Esophagus squamous epithelium (tissue), 5 donors: ENCODE measurements around the gene GAGE12E. TPM values are rescaled to one million over a fixed set of nuclear protein-coding genes. Genes with fewer than 3 reads are reported as not detected.
"Not testable (repeated sequence)": the region's sequence is repeated elsewhere in the genome, so short reads cannot be mapped to it uniquely, and the experiment has no call there.

Experiments
- DNase-seq: peaks from one replicate; lab custom pipeline; 2025; lab: John Stamatoyannopoulos, UW
- H3K27ac ChIP-seq, 4 donors: fragments of 200-600 bp; sonication (generic); one replicate each; pipeline ENCODE4 v1.5.1; 2016 to 2019; ENCODE audit warnings: mild to moderate bottlenecking in 1 of 4
- H3K27me3 ChIP-seq, 4 donors: fragments of 200-600 bp; sonication (generic); 1 replicate in 3 of 4; 2 replicates in 1 of 4; pipeline versions ENCODE4 v1.5.1 to v1.6.0; 2017 to 2021; ENCODE audit warnings: antibody characterized with exemption in 1 of 4
- H3K36me3 ChIP-seq, 3 donors: fragments of 200-600 bp; sonication (generic); one replicate each; pipeline ENCODE4 v1.5.1; 2016 to 2019
- H3K4me1 ChIP-seq, 3 donors: fragments of 200-600 bp; sonication (generic); one replicate each; pipeline ENCODE4 v1.5.1; 2017 to 2019
- H3K4me3 ChIP-seq, 4 donors: fragments of 200-600 bp; sonication (generic); 1 replicate in 3 of 4; 2 replicates in 1 of 4; pipeline ENCODE4 v1.5.1; 2016 to 2019; ENCODE audit warnings: mild to moderate bottlenecking in 2 of 4, moderate library complexity in 1 of 4
- H3K9me3 ChIP-seq, 3 donors: fragments of 200-600 bp; sonication (generic); one replicate each; pipeline ENCODE4 v1.5.1; 2016 to 2019
- WGBS, 2 donors: methylation state at CpG; one replicate each; pipeline ENCODE4 v1.1.5; 2018; 5-methylcytosine and 5-hydroxymethylcytosine counted together
- intact Hi-C: fragments of 100-400 bp; cut with DNase I; formaldehyde crosslinking; loops from one replicate; pipeline ENCODE4 v1.15.0; 2022
- total RNA-seq, 4 donors: library from RNA; depleted of rRNA; stranded (reverse); fragments of >200 nt; gene quantifications; one replicate each; pipeline ENCODE4 v1.1.0, GENCODE V29; 2016
- donor health status: DM: yes; HTN: yes; CAD: no.

Gene GAGE12E, protein sequence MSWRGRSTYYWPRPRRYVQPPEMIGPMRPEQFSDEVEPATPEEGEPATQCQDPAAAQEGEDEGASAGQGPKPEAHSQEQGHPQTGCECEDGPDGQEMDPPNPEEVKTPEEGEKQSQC
- not detected for total RNA-seq

DNA sequence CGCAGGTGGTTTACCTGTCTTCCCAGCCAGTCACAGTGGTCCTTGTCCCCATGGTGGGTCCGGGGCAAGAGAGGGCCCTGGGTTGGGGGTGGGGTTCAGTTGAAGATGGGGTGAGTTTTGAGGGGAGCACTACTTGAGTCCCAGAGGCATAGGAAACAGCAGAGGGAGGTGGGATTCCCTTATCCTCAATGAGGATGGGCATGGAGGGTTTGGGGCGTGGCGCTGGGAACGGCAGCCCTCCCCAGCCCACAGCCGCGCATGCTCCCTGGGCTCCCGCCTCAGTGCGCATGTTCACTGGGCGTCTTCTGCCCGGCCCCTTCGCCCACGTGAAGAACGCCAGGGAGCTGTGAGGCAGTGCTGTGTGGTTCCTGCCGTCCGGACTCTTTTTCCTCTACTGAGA lies at the start of gene GAGE12E:
GAGE12E (plus strand) TSS at position 301 of the 400 bp plus-strand sequence. CDS start 1,155 bp downstream, outside the sequence.
- H3K27me3 ChIP-seq, H3K9me3 ChIP-seq, H3K36me3 ChIP-seq, H3K4me1 ChIP-seq, intact Hi-C loops, DNase-seq, H3K4me3 ChIP-seq, H3K27ac ChIP-seq: not testable (repeated sequence)
- no CpG with 5 or more reads among the region's 16 CpGs for WGBS, 2 donors

DNA sequence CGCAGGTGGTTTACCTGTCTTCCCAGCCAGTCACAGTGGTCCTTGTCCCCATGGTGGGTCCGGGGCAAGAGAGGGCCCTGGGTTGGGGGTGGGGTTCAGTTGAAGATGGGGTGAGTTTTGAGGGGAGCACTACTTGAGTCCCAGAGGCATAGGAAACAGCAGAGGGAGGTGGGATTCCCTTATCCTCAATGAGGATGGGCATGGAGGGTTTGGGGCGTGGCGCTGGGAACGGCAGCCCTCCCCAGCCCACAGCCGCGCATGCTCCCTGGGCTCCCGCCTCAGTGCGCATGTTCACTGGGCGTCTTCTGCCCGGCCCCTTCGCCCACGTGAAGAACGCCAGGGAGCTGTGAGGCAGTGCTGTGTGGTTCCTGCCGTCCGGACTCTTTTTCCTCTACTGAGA lies 19.2 kb upstream of the GAGE12E start, which contains the start of gene GAGE12C:
GAGE12C (plus strand) TSS at position 301 of the 400 bp plus-strand sequence. CDS start 1,155 bp downstream, outside the sequence.
- DNase-seq, H3K27ac ChIP-seq, H3K9me3 ChIP-seq, H3K4me3 ChIP-seq, H3K27me3 ChIP-seq, H3K4me1 ChIP-seq, intact Hi-C loops, H3K36me3 ChIP-seq: not testable (repeated sequence)
- WGBS, 2 donors, result no CpG with 5 or more reads among the region's 16 CpGs

DNA sequence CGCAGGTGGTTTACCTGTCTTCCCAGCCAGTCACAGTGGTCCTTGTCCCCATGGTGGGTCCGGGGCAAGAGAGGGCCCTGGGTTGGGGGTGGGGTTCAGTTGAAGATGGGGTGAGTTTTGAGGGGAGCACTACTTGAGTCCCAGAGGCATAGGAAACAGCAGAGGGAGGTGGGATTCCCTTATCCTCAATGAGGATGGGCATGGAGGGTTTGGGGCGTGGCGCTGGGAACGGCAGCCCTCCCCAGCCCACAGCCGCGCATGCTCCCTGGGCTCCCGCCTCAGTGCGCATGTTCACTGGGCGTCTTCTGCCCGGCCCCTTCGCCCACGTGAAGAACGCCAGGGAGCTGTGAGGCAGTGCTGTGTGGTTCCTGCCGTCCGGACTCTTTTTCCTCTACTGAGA lies 9.7 kb upstream of the GAGE12E start, which contains the start of gene GAGE12D:
GAGE12D (plus strand) TSS at position 301 of the 400 bp plus-strand sequence. CDS start 1,155 bp downstream, outside the sequence.
- H3K27me3 ChIP-seq, H3K9me3 ChIP-seq, DNase-seq, H3K36me3 ChIP-seq, H3K4me1 ChIP-seq, H3K4me3 ChIP-seq, H3K27ac ChIP-seq, intact Hi-C loops: not testable (repeated sequence)
- WGBS, 2 donors, result no CpG with 5 or more reads among the region's 16 CpGs

DNA sequence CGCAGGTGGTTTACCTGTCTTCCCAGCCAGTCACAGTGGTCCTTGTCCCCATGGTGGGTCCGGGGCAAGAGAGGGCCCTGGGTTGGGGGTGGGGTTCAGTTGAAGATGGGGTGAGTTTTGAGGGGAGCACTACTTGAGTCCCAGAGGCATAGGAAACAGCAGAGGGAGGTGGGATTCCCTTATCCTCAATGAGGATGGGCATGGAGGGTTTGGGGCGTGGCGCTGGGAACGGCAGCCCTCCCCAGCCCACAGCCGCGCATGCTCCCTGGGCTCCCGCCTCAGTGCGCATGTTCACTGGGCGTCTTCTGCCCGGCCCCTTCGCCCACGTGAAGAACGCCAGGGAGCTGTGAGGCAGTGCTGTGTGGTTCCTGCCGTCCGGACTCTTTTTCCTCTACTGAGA lies 9.5 kb downstream of the GAGE12E start, which contains the start of gene GAGE12F:
GAGE12F (plus strand) TSS at position 301 of the 400 bp plus-strand sequence. CDS start 1,155 bp downstream, outside the sequence.
- H3K36me3 ChIP-seq, H3K4me3 ChIP-seq, intact Hi-C loops, H3K4me1 ChIP-seq, DNase-seq, H3K9me3 ChIP-seq, H3K27me3 ChIP-seq, H3K27ac ChIP-seq: not testable (repeated sequence)
- no CpG with 5 or more reads among the region's 16 CpGs for WGBS, 2 donors

DNA sequence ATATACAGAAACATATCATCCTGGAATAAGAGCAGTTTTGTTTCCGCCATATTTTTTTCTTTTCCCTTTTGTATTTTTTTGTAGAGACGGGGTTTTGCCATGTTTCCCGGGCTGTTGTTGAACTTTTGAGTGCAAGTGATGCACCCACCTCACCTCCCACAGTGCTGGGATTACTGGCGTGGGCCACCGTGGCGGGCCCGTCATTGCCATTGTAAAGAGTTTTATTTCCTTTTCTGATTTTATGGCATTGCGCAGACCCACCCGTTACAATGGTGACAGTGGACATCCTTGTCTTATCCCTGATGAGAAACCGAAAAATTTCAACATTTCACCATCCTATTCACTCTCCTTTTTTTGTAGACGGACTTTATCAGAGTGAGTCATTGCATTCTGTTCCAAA lies 17.6 kb downstream of the GAGE12E start:
- H3K4me3 ChIP-seq, H3K27ac ChIP-seq, H3K36me3 ChIP-seq, intact Hi-C loops, H3K9me3 ChIP-seq, DNase-seq, H3K4me1 ChIP-seq, H3K27me3 ChIP-seq: not testable (repeated sequence)
- no CpG with 5 or more reads among the region's 11 CpGs for WGBS, 2 donors

DNA sequence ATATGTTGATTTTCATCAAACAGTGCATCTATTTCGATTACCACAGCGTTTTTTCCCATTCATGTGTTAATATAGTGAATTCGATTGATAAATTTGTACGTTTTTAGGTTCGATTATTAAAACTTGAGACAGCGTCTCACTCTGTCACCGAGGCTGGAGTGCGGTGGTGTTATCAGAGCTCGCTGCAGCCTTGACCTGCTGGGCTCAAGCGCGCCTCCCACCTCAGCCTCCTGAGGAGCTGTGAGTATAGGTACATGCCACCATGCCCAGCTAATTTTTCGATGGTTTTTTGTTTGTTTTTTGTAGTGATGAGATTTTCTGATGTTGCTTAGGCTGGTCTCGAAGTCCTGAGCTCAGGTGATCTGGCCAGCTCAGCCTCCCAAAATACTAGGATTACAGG lies 18.1 kb downstream of the GAGE12E start:
- H3K27ac ChIP-seq, H3K36me3 ChIP-seq, H3K4me3 ChIP-seq, H3K27me3 ChIP-seq, H3K4me1 ChIP-seq, DNase-seq, intact Hi-C loops, H3K9me3 ChIP-seq: not testable (repeated sequence)
- WGBS, 2 donors, result 91% methylated on average over 8 of the region's 13 CpGs; no CpG with 5 or more reads in 1 of the 2 donors

DNA sequence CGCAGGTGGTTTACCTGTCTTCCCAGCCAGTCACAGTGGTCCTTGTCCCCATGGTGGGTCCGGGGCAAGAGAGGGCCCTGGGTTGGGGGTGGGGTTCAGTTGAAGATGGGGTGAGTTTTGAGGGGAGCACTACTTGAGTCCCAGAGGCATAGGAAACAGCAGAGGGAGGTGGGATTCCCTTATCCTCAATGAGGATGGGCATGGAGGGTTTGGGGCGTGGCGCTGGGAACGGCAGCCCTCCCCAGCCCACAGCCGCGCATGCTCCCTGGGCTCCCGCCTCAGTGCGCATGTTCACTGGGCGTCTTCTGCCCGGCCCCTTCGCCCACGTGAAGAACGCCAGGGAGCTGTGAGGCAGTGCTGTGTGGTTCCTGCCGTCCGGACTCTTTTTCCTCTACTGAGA lies 19.0 kb downstream of the GAGE12E start, which contains the start of gene GAGE12G:
GAGE12G (plus strand) TSS at position 301 of the 400 bp plus-strand sequence. CDS start 1,155 bp downstream, outside the sequence.
- H3K4me1 ChIP-seq, result not testable (repeated sequence)
- WGBS, 2 donors, result no CpG with 5 or more reads among the region's 16 CpGs

DNA sequence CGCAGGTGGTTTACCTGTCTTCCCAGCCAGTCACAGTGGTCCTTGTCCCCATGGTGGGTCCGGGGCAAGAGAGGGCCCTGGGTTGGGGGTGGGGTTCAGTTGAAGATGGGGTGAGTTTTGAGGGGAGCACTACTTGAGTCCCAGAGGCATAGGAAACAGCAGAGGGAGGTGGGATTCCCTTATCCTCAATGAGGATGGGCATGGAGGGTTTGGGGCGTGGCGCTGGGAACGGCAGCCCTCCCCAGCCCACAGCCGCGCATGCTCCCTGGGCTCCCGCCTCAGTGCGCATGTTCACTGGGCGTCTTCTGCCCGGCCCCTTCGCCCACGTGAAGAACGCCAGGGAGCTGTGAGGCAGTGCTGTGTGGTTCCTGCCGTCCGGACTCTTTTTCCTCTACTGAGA lies 28.6 kb downstream of the GAGE12E start, which contains the start of gene GAGE12H:
GAGE12H (plus strand) TSS at position 301 of the 400 bp plus-strand sequence. CDS start 1,155 bp downstream, outside the sequence.
- DNase-seq, H3K27ac ChIP-seq, H3K4me1 ChIP-seq, H3K27me3 ChIP-seq, H3K4me3 ChIP-seq, H3K9me3 ChIP-seq, H3K36me3 ChIP-seq, intact Hi-C loops: not testable (repeated sequence)
- WGBS, 2 donors, result no CpG with 5 or more reads among the region's 16 CpGs

More for the DNA sequence above, 19.0 kb downstream of the GAGE12E start, which contains the start of gene GAGE12G:
- H3K9me3 ChIP-seq, H3K36me3 ChIP-seq, DNase-seq, H3K4me3 ChIP-seq, H3K27ac ChIP-seq, intact Hi-C loops, H3K27me3 ChIP-seq: not testable (repeated sequence)

DNA sequence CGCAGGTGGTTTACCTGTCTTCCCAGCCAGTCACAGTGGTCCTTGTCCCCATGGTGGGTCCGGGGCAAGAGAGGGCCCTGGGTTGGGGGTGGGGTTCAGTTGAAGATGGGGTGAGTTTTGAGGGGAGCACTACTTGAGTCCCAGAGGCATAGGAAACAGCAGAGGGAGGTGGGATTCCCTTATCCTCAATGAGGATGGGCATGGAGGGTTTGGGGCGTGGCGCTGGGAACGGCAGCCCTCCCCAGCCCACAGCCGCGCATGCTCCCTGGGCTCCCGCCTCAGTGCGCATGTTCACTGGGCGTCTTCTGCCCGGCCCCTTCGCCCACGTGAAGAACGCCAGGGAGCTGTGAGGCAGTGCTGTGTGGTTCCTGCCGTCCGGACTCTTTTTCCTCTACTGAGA lies 38.1 kb downstream of the GAGE12E start, which contains the start of gene GAGE2A:
GAGE2A (plus strand) TSS at position 301 of the 400 bp plus-strand sequence. CDS start 1,155 bp downstream, outside the sequence.
- H3K9me3 ChIP-seq, H3K27me3 ChIP-seq, intact Hi-C loops, H3K36me3 ChIP-seq, DNase-seq, H3K27ac ChIP-seq, H3K4me1 ChIP-seq, H3K4me3 ChIP-seq: not testable (repeated sequence)
- no CpG with 5 or more reads among the region's 16 CpGs for WGBS, 2 donors

DNA sequence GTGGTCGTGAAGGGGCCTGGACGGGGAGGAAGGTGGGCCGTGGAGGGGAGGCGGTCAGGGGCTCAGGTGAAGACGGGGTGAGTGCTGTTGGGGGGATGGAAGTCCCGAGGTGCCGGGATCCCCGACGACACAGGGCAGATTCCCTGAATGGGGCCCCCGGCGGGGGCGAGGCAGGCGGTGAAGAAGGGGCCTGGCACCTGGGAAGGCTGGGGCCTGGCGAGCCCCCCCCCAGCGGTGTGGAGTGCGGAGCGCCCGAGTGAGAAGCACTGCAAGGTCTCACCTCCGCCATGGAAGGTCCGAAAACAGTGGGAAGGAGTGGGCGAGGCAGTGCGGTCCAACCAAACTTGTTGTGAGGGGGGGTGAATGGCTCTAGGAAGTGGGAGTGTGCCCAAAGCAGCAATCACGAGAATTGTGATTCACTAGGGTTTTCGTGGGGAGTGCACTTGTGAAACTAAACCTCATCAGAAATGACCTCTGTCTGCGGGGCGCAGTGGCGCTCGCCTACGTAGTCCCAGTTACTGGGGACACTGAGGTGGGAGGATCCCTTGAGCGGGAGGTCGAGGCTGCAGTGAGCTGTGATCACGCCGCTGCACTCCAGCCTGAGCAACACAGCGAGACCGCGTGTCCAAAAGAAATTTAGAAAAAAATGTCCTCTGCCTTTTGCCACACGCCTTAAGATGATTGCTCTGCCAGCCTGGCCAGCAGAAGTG lies 38.8 kb downstream of the GAGE12E start:
- H3K27me3 ChIP-seq, intact Hi-C loops: not testable (repeated sequence)
- 91 to 92% methylated on average over 13 to 25 of the region's 37 CpGs for WGBS, 2 donors

DNA sequence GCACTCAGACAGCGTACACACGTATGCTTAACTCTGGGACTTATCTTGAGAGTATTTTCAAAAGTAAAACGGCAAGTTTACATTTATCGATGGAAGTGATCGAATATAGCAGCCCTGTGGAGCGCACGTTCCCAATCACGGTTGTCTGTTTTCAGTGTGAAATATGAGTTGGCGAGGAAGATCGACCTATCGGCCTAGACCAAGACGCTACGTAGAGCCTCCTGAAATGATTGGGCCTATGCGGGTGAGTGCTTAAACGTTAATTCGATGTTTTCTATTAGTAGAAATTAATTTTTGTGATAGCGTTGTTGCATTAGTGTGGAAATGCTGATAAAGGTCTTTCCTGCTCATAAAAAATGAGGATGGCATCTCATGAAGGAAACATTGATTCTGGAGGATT lies 39.4 kb downstream of the GAGE12E start:
- intact Hi-C loops, H3K9me3 ChIP-seq, H3K27ac ChIP-seq, H3K36me3 ChIP-seq, H3K27me3 ChIP-seq, H3K4me1 ChIP-seq, DNase-seq, H3K4me3 ChIP-seq: not testable (repeated sequence)
- WGBS, 2 donors, result 89 to 92% methylated on average over 13 to 15 of the region's 17 CpGs

More for the DNA sequence above, 38.8 kb downstream of the GAGE12E start:
- not testable (repeated sequence) for H3K9me3 ChIP-seq, DNase-seq, H3K4me3 ChIP-seq, H3K4me1 ChIP-seq, H3K27ac ChIP-seq, H3K36me3 ChIP-seq

DNA sequence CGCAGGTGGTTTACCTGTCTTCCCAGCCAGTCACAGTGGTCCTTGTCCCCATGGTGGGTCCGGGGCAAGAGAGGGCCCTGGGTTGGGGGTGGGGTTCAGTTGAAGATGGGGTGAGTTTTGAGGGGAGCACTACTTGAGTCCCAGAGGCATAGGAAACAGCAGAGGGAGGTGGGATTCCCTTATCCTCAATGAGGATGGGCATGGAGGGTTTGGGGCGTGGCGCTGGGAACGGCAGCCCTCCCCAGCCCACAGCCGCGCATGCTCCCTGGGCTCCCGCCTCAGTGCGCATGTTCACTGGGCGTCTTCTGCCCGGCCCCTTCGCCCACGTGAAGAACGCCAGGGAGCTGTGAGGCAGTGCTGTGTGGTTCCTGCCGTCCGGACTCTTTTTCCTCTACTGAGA lies 47.6 kb downstream of the GAGE12E start, which contains the start of gene GAGE1:
GAGE1 (plus strand) TSS at position 301 of the 400 bp plus-strand sequence. CDS start 1,155 bp downstream, outside the sequence.
- intact Hi-C loops, H3K27me3 ChIP-seq, H3K4me3 ChIP-seq, H3K9me3 ChIP-seq, H3K36me3 ChIP-seq, DNase-seq, H3K4me1 ChIP-seq, H3K27ac ChIP-seq: not testable (repeated sequence)
- WGBS, 2 donors, result no CpG with 5 or more reads among the region's 16 CpGs
